ENCODE measurements around the gene NF2.

- TF ChIP-seq CTCF (IDR thresholded peaks at IDR 0.05) (no peak), POLR2A (IDR thresholded peaks at IDR 0.05) (no peak)
Measured at GRCh38 chr22:29693161-29693560, 89.7 kb downstream of the NF2 start.

Data from Peyer's patch (tissue), 4 donors.